ENCODE measurements around the gene STX8.
"Not testable (repeated sequence)": the region's sequence is repeated elsewhere in the genome, so short reads cannot be mapped to it uniquely, and the experiment has no call there.

Gene STX8

DNA sequence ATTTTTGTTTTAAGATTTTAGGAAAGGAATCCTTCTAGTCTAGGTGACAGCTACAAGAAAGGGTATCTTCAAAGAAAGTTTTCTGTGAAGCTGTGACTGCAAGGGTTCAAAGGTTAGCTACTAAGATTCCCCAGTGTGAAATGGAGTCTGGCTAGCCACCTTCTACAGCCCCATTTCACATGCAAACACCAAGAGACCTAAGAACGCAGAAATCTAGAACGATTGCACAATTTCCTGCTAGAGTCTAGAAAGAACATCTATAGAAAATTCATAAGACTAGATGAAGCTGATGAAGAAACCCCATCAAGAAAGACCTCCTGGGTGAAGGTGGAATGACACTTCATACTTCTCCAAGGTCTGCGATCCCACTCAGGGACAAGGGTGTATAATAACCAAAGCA is 77.1 kb downstream of the STX8 start:
- DNase-seq, result no peak

DNA sequence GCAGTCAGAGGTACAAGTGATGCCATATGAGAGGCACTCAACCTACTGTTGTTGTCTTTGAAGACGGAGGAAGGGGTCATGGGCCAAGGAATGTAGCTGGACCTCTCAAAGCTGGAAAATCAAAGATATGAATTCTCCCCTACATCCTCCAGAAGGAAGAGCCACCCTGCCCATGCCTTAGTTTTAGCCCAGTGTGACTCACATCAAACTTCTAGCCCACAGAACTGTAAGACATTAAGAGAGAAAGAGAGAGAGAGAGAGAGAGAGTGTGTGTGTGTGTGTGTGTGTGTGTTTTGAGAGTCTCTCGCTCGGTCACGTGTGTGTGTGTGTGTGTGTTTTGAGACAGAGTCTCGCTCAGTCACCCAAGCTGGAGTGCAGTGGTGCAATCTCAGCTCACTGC is 87.1 kb downstream of the STX8 start:
- no peak for DNase-seq

DNA sequence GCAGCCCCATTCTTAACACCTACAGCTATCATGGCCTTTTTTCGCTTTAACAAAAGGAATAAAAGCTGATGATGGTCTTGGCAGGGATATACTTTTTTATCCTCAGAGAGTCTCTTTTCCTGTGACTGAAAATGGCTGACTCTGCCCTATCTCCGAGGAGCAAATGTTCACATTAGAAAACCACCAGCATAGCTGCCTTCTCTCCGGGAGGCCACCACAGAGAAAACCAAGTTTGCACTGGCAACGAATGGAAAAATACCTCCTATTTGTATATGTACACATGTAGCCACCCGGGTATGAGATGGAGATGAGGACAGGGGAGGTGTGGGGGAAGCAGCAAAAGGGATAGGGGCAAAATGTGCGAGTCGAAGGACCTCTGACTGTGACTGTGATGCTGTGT is 88.2 kb downstream of the STX8 start:
- no peak for DNase-seq

DNA sequence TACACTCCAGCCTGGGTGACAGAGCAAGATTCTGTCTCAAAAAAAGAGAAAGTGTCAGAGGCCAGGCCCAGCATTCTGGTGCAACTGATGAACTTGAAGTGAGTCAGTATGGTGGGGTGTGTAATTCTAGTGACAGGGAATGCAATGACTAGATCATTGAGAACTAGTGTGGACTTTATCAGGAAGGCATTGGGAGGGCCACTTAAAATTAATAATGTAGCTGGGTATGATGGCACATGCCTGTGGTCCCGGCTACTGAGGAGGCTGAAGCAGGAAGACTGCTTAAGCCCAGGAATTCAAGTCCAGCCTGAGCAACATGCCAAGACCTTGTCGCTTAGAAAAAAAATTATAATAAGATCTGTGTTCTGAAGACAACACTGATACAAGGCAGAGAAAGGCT is 90.8 kb downstream of the STX8 start:
- DNase-seq, result no peak

DNA sequence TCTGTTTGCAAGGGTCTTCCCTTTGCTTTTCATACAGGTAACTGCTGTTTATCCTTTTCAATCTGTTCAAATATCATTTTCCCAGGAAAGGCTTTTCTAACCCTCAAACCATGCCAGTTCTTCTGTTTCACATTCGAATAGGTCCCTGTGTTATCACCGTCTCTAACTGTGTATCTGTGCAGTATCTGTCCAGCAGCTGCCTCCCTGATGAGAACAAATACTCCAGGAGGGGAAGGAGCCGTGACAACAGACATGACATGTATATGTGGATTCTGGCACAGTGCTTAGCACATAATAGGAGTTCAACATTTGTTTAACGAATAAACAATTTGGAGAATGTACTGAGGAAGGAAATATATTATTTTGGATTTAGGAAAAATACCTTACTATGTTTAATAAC is 95.7 kb downstream of the STX8 start:
- DNase-seq, result no peak

DNA sequence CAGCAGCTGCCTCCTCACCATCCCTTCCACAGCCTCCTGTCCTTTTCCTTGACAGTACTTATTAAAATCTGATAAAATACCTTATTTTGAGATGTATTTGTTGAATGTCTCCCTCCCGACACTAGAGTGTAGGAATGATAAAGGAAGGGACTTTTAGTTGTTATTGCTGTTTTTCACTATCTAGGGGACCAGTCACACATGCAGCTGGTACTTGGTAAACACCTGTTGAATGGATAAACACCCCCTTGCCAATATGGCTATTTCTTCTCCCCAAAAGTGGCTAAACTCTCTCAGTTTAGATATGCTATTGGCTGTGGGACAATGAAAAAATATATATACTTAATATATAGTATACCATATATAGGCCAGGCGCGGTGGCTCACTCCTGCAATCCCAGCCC is 96.7 kb downstream of the STX8 start:
- no peak for DNase-seq

DNA sequence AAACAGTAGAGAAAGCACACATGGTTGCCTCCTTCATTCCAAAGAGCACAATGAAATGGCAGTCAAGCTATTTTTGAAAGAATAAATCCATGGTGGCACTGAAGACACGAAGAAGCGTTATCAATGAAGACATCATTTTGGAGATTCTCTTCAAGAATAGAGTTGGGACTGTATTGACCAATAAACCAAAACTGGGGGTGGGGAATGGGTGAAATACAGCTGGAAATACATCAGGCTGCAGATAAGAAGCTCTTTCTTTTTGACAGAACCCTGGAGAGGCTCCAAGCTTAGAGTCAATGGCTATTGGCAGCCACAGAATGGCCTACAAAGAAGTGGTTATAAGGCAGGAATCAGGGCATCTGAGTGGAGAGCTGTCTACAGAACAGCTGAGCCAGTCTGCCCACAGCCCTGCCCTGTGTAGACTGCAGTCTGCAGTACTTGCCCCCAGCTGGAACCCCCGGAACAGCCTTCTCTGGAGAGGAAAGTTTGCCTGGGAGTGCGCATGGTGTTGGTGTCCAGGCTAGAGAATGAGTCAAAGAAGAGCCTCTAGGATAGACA is 100.4 kb downstream of the STX8 start:
- no peak for DNase-seq

DNA sequence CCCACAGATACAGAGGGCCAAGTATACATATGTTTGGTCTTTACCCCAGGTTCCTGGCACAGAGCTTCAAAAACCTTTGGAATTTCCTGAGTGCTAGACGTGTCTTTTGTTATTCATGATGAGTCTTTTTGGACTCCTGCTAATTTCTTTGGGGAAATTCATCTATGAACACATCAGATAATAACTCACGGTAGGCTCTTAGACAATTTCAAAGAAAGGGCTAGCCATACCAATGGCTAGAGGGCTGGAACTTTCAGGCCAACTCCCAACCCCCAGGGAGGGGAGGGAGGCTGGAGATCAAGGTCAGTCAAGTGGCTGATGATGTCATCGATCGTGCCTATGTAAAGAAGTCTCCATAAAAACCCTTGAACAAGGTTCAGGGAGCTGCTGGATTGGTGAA is 101.9 kb downstream of the STX8 start:
- DNase-seq, result no peak

DNA sequence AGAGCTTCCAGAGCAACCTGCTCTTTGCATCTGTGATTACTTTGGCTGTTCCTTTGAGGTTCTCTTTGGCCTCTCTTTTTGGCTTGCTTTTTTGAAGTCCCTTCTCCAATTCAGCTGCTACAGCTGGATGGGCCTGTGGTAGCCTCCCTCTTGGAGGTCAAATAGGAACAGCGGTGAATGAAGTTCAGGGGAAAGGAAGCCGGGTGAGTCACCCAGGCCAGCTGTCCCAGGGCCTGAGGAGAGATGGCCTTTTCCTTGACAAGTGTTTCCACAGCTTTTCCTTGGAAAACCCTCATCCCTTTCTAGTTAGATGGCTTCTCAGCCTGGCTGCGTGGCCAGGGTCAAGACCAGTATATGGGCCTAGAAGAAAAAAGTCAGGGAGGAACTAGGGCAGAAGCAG is 103.1 kb downstream of the STX8 start:
- no peak for DNase-seq

DNA sequence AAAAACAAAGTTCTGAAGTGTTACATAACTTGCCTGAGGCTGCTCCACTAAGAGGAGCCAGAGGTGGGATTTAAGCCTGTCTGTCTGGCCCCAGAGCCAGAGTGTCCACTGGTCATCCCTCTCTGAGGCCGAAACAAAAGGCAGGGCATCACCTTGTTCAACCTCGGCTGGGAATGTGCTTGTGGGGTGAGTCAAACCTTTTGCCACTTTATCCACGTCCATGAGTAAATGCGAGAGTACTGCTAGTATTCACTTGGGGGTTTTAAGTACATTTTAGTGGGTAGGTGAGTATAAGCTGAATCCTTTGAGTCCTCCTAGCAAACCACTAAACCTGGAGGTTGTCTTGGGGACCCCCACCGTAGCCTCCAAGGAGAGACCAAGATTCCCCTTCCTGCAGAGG is 103.5 kb downstream of the STX8 start:
- DNase-seq, result no peak

DNA sequence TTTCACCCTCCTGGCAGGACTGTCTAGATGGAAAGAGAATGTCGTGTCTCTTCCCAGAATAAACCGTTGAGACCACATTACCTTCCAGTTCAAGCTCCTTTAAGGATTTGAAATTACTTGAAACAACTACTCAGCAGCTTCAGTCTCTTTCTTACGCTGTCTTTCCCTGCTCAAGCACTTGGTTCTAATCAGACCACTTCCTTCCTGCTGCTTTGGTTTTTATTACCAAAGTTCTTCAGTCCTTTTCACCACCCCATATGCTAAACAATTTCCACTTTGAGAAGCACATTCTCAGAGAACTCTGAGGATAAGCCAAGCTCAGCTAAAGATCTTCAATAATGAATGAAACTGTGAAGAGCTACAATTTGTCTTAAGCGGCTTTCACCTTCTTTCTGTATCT is 105.4 kb downstream of the STX8 start:
- no peak for DNase-seq

DNA sequence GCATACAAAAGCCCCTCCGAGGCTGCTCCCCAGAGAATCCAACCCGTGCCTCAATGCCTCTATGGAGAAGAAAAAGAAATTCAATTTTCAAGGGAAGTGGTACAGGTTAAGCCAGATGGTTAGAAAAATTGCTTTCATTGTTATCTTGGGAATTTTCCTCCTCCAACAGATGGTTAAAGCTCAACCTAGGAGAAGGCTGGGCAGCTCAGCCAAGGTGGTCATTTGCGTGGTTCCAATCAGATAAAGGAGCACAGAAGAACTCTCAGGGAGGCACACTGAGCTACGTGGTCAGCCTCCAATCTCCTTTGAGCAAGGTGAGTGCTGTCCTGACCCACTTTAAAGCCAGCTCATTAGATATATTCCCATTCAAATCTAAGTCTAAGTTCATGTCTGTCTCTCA is 106.7 kb downstream of the STX8 start:
- no peak for DNase-seq

DNA sequence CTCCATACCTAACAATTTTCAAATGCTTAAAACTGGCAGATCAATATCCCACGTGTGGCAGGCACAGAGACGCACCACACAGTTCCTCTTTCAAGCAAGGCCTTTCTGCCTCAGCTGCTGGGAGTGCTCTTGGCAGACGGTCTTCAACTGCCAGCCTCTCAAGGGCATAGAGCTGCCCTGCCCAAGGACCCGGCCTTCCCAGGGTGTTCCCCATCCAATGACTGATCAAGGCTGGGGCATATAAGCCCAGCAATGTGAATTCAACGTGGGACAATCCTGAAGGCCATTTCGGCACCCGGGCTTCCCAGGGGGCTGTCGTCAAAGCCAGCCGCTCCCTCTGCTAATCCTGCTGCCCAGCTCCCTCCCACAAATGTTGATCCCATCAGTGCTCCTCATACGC is 107.1 kb downstream of the STX8 start:
- DNase-seq, result no peak

DNA sequence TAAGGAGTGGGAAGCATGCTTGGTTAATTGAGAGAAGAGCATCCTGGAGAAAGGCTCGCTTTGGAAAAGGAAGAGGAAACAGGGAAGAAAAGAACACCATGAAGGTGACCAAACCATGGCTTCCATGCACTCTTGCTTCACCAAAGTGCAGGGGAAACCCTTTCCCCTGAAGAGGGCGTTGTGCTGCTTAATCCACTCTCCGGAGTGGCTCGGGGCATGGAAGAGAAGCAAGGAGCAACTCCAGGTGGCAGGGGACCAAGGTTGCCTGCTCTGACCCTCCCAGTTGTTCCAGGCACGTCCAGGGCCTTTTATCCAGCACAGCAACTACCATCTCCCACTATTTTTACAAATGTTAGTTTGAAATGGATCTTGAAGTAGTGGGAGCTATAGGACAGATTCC is 108.1 kb downstream of the STX8 start:
- no peak for DNase-seq

DNA sequence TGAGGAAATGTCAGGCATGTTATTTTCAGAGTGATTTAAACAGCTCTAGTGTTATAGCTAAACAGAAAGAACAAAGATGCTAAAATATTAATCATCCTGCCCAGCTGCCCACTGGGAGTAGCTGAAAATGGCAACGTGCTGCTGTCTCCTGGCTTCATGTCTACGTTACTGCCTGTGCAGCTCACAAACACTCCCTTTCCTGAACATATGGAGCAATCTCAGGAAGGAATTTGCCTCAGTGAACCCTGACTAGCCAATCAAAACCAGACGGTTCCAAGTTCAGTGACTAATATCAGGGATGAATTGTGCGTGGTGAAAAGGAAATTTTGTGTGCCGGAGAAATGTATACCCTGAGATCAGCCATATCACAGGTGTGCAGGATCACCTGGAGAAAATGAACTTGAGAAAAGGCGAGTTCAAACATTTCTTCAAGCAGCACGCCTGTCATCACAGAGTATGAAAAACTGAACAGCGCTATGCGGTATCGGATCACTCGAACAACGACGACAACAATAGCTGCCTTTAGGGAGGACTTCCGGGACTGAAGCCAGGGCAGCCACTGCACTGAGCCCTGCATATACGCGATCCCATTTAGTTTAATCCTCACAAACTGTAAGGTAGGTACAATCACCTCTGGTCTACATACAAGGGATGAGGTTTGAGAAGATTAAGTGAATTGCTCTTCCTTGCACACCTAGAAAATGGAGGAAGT is 110.3 kb downstream of the STX8 start:
- peak; percentile 16 for DNase-seq

DNA sequence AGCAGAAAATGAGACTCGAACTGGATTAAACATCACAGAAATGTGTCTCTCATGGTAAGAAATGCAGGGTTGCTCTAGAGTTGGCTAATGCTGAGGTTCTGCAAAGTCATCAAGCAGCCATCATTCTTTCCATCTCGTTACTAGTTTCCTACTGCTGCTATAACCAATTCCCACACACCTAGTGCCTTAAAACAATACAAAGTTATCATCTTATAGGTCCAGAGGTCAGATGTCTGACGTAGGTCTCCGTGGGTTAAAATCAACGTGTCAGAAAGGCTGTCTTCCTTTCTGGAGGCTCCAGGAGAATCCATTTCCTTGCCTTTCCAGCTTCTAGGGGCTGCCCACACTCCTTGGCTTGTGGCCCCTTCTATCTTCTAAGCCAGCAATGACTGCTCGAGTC is 118.6 kb downstream of the STX8 start:
- DNase-seq, result no peak

DNA sequence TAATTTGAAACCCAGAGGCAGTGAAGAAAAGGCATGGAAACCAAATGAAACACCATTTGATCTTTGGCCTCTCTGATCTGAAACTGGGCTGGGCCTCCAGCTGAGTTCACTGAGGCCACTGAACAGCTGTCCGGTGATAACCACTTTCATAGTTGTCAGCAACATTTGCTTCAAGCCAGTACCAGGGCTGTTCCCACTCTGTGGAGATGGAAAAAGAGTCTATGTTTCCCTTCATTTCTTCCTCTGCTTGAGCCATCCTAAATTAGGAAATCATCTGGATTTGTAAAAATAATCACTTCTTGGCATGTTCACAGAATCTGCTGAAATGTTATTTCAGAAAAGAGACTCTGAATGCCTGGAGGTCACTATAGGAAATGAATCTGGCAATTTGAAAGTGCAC is 119.3 kb downstream of the STX8 start:
- DNase-seq, result no peak

DNA sequence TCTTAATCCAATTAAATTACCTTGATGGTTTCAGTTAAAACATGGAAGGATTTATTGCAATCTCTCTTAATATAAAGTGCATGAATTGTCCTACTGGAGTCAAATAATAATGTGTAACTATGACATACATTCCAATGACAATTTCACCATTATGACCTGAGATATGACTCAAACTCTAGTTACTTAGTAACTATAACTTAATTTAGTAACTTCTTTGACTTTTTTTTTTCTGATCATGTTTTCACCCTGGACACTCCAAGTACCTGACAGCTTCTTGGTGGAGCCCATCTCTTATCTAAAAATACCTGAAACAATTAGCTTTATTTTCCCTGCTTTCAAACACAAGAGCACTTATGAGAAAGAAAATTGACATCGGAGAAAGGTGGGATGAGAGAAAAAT is 123.7 kb downstream of the STX8 start:
- no peak for DNase-seq

DNA sequence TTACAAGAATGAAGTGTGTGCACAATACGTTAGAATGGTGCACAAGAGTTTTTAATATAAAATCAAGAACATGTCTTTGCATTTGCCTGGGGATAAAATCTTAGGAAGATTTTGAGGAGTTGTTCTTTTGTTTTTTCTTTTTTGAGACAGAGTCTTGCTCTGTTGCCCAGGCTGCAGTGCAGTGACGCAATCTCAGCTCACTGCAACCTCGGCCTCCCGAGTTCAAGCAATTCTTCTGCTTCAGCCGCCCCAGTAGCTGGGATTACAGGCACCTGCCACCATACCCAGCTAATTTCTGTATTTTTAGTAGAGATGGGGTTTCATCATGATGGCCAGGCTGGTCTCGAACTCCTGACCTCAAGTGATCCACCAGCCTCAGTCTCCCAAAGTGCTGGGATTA is 128.3 kb downstream of the STX8 start:
- DNase-seq, result not testable (repeated sequence)

DNA sequence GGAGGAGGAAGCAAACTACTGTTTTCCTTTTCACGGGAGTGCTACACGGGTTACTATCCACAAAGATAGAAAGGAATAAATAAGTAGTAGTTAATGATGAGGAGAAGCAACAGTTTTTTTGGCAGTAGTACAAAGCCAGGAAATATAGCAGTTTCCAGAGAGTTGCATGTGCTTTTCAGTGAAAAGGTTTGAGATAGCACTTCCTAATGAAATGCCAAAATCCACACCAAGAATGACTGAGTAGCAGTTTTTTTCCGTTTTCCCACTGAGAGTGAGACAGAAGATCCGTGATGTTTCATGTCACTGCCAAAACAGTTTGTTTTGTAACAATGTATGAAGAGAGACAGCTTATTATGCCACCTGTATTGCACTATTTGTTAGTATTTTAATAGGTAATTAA is 129.1 kb downstream of the STX8 start:
- DNase-seq, result no peak

DNA sequence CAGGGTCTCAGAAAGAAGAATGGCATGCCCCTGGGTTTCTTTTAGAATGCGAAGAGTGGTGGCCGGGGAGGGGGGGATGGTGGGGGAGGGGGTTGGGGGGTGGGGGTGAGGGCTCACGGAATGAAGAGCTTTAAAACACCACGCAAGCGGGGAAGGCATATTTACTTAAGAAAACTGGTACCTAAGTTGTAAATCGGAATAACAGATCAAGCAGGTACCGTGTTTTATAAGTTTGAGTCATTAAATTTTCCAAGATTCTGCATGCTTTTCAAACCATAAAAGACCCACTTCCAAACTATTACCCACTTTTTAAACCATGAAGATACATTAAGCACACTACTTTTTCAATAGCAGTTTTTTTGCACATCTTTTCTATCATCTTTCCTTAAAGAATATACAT is 130.2 kb downstream of the STX8 start:
- DNase-seq, result no peak

DNA sequence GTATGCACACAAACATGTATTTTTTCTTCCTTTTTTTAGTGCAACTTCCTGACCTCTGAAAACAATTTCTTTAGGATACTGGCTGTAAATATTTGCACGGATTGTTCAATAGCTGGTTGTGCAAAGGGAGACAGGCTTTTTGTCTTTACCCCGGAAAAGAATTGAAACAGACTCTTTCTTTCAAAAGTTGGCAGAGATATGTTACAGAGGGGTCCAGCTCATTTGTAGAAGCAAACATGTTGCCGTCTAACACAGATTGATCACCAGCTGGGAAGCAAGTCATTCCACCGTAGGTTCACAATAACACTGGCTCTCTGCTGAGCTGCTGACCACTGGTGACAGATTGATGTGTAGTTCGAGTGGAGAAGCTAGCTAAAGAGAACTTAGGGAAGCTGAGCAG is 130.9 kb downstream of the STX8 start:
- DNase-seq, result no peak

DNA sequence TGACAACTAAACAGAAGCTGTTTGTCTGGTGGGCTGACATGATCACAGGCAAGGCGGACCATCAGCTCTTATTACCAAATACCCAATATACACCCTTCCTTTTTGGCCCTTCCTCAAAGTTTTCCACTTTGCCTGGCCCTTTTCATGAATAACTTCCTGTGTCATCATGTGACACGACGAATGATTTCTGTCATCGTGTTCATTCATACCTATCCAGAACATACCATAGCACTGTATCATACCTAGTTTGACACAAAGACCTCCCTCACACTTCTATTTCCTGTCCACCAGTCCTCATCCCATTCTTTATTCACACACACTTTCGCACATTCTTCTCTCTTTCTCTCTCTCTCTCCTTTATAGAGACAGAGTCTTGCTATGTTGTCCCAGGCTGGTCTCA is 131.8 kb downstream of the STX8 start:
- no peak for DNase-seq

DNA sequence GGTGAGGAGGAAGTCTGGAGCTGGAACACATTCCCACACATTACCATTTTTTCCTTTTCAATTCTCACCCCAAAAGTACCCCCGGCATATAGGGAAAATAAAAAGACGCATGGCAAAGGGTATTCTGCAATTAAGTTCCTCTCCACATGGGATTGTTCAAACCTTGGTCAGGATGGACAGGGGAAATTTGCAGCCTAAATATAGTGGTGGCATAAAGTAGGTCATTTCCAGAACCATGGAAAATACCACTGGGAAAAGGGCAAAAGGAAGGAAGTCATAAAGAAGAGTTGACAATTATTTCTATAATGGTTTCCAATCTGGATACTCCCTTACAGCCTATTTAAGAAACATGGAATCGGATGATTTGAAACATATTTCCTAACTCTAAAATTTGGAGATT is 135.8 kb downstream of the STX8 start:
- no peak for DNase-seq

DNA sequence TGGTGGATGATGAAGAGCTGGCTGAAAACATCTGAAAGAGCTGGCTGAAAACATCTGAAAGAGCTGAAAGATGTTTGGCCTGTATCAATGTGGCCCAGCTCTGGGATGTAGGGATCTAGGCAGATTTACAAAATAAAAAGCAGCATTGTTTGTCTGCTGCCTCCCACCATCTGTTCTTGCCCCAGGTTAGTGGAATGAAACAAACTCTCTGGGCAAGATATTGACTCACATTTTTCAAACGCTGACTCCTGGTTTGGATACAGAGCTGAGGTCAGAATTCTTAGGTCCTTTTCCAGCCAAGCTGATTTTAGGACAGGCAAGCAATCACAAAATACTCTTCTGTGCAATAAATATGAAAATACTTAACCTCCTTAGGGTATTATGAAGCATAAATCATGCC is 139.0 kb downstream of the STX8 start:
- DNase-seq, result no peak

Measured in retina (tissue), 1 donor.